GM18951 (cell line): Measurements from ENCODE around the gene SPRYD7.
"Not testable (repeated sequence)": the region's sequence is repeated elsewhere in the genome, so short reads cannot be mapped to it uniquely, and the experiment has no call there.

Source experiments
- POLR2A ChIP-seq: IDR thresholded peaks from 4 replicates; pipeline ENCODE4 v1.6.1; 2011; ENCODE audit warnings: mild to moderate bottlenecking; ENCODE audit not compliant: insufficient read length, insufficient read depth; ENCODE audit errors: extremely low read depth
- in situ Hi-C: fragments of 300-500 bp; cut with MboI; formaldehyde crosslinking; loops from one replicate; pipeline ENCODE4 v1.12.0; 2022; ENCODE audit warnings: low sequenced_read_pairs, mixed read lengths, inconsistent platforms; ENCODE audit not compliant: unreplicated experiment

Gene SPRYD7

DNA sequence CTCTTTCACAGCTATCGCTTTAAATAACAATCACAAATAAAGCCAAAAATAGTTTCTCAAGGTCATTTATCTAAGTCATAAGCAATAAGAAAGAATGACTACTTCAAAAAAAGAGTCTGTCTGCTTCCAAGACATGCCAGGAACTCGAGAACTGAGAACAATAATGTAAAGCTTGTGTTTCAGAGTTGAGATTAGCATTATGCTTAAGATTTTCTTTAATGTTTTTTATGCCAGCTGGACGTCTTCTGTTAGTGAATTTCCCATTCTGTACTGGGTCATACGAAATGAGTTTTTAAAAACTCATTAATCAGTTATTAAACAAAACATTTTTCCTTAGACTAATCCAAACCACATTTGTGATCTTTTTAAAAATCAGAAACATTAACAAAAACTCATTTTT lies 3.2 kb upstream of the SPRYD7 start:
- no peak for TF ChIP-seq POLR2A
- in situ Hi-C loops, result no loop called here

- in situ Hi-C loops, result no loop called here
- TF ChIP-seq POLR2A, result no peak
Observed at GRCh38 chr13:49938921-49939320, 2.8 kb upstream of the SPRYD7 start.

DNA sequence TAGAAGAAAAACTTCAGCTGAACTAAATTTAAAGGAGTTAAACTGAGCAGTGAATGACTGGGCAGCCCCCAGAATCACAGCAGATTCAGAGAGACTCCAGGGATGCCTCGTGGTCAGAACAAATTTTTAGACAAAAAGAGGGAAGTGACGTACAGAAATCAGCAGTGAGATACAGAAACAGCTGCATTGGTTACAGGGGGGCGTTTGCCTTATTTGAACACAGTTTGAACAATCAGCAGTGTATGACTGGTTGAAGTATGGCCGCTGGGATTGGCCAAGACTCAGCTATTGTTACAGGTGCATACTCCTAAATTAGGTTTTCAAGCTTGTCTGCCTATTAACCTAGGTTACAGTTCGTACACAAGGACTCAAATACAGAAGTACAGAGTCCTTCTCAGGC lies 2.2 kb upstream of the SPRYD7 start:
- in situ Hi-C loops, result no loop called here

DNA sequence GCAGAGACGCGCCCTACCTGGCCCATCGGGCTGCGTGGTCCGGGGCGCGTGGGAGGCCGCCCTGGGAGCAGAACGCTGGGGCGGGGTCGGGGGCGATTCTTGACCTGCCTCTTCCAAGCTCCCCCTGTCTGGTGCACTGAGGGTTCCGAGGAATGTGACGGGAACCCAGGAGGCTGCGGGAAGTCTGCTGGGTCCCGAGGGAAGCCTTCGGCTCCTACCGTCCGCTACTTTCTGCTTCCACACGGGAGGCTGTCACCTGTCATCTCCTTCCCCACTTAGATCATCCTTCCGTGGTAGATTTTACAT lies 781 bp upstream of the SPRYD7 start:
- in situ Hi-C loops, result no loop called here
- TF ChIP-seq POLR2A, result no peak

More for the DNA sequence above, 2.2 kb upstream of the SPRYD7 start:
- no peak for TF ChIP-seq POLR2A

GRCh38 chr13:49935171-49936074 lies 717 bp downstream of the SPRYD7 start:
- TF ChIP-seq POLR2A, result no peak
- in situ Hi-C loops, result no loop called here

DNA sequence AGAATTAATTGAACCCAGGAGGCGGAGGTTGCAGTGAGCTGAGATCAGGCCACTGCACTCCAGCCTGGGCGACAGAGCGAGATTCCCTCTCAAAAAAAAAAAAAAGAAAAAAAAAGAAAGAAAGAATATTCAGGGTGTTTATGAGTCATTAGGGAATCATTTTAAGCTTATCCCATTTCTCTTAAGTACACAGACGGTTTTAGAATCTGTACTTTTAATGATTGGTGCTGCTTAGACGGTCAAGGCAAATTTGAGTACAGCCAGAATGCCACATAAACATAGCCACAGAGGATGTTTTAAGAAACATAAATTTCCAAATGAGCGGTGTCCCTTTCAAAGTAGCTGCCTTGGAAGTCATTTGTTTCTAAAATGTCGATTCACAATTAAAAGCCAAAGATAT lies 2.6 kb downstream of the SPRYD7 start:
- in situ Hi-C loops, result no loop called here
- no peak for TF ChIP-seq POLR2A

GRCh38 chr13:49932868-49933267 lies 3.3 kb downstream of the SPRYD7 start:
- TF ChIP-seq POLR2A, result no peak
- in situ Hi-C loops, result no loop called here

DNA sequence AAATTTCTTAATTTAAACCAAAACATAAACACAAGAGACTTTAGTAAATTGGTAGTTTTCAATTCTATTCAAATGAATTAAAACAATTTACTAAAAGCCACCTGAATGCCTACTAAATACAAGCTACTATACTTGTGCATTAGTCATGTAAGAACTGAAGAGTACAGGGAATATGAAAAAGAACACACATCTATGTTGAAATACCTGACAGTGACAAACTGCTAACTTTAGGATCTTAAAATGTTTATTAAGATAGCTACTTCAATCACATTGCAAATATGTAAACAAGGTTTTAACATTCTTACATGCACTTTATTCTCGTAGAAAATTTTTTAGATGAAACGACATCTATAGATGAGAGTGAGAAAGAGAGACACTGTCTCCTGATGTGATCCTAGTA lies 4.1 kb downstream of the SPRYD7 start:
- TF ChIP-seq POLR2A, result no peak
- in situ Hi-C loops, result no loop called here

- TF ChIP-seq POLR2A, result no peak
- in situ Hi-C loops, result no loop called here
Observed at GRCh38 chr13:49927755-49928154, 8.4 kb downstream of the SPRYD7 start.

DNA sequence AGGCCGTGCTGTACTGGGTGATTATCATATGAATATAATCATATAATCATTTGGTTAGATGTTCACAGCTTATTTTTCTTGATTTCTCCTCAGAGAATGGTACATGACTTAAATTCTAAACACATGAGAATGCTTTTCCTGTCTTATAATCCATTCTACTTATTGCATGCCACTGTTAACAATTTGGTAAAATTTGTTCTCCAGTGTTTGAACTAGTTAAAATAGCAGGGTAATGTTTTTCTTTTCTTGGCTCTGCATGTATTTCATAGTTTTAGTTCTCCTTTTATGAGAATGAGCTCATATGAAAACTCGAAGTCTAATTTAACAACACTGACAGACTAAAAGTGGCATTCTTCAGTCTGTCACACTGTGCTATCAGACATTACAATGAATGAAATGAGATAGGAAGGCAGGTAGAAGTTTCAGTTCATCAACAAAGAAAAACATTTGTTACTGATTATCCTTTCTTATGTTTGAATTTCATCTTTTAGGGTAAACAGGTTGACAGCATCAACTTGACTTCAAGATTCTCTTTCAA lies 10.2 kb downstream of the SPRYD7 start:
- in situ Hi-C loops, result no loop called here
- no peak for TF ChIP-seq POLR2A

DNA sequence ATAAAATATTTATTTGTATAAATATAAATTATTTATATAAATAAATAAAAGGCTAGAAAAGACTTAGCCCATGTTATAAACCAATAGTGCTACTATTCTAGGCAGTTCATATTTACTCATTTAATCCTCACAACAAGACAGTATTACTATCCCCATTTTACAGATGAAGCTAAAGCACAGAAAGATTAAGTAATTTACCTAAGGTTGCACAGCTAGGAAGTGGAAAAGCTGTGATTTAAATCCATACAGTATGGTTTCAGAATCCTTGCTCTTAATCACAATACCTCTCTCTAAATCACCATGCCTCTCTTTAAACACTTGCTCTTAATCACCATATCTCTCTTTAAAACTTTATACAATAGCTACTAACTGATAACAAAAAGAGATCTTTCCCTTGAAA lies 13.8 kb downstream of the SPRYD7 start:
- no peak for TF ChIP-seq POLR2A
- in situ Hi-C loops, result no loop called here

DNA sequence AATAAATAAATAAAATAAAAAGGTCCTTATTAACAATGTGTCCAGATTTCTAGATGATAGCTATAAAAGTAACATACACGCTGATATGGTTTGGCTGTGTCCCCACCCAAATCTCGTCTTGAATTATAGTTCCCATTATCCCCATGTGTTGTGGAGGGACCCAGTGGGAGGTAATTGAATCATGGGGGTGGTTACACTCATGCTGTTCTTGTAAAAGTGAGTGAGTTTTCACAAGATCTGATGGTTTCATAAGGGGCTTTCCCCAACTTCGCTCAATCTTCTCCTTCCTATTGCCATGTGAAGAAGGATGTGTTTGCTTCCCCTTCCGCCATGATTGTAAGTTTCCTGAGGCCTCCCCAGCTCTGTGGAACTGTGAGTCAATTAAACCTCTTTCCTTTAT lies 15.2 kb downstream of the SPRYD7 start:
- in situ Hi-C loops, result not testable (repeated sequence)

DNA sequence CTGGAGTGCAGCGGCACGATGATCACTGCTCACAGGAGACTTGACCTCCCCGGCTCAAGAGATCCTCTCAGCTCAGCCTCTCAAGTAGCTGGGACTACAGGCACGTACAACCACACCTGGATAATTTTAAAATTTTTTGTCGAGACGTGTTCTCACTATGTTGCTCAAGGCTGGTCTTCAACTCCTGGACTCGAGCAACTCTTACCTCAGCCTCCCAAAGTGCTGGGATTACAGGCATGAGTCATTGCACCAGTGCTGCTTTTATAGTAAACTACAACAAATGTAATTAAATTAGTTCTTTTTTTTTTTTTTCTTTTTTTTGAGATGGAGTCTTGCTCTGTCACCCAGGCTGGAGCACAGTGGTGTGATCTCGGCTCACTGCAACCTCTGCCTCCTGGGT lies 18.0 kb downstream of the SPRYD7 start:
- in situ Hi-C loops, result not testable (repeated sequence)

DNA sequence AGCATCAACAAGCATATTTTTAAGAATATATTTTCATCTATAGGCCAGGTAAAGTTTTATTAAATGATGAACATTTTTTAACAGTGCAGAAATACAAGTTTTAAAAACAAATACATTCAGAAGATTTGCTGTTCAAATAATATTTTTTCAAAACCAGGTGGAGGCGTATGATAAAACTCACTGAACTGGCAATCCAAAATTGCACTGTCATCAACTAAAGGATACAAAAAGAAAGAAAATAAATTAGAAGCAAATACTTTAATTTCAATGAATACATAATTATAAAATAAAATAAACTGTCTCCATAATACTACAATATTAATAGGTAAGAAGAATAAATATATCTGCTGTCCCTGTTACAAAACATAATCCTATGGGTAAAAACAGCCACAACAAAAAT lies 21.2 kb downstream of the SPRYD7 start:
- TF ChIP-seq POLR2A, result no peak
- in situ Hi-C loops, result no loop called here

GRCh38 chr13:49908637-49909036 lies 27.5 kb downstream of the SPRYD7 start:
- no peak for TF ChIP-seq POLR2A
- in situ Hi-C loops, result no loop called here
